HG03460 (cell line): Measurements from ENCODE around the gene DRGX.

Source experiments
- ATAC-seq: cut with Tn5 transposase; IDR thresholded peaks from one replicate; pipeline ENCODE4 v1.9.1; 2021; ENCODE audit not compliant: unreplicated experiment

Gene DRGX

DNA sequence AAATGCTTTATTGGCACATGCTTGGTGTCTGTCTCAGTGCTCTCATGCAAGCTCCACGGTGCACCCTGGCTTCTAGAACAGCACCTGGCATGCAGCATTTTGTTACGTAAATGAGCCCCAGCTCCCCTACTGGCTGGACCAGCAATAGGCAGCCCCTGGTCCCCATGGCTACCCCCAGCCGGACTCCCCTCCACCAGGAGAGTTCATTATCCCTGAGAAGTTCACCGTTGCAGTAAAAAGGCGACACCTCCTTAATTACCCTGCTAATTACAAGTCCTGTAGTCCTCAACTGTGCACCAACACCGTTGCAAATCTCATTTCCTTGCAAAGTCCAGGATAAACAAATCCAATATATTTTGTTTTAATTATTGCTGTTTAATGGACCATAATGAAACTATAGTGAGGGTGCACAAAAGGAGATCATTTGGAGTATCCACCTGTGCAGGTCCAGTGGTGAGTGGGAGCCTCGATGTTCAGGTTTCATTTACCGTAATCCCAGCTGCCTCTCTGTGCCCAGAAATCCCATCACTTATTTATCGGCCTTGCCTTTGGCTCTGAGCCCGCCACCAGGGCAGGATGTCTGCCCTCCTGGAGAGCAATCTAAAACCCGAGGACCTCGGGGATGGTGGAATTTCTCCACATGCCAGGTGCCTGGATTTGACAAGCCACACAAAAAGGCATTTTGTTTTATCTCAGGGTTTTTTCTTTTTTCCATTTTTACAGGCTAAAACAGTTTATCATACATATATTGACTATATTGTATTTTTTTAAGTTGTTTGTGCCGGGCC lies 12.8 kb upstream of the DRGX start:
- ATAC-seq: no peak

- no peak for ATAC-seq
These were observed 11.8 kb upstream of the DRGX start for GRCh38 chr10:49407552-49408137.

DNA sequence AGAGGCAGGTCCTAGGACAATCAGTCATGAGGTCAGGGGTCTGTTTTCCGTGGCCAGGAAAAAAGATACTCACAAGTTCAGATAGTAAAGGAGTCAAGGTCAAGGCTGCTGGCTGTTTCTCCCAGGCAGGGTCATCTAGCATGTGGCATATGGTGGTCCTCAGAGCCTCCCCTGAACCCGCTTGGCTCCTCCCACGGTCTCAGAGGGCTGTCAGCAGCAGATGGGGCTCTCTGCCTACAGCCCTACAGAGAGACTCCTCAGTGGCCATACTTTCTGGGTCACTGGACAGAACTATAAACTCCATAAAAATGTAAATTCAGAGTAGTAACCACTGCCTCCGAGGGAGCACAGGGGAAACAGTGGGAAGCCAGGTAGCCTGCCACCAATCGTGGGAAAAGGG lies 11.3 kb upstream of the DRGX start:
- ATAC-seq: no peak

GRCh38 chr10:49404321-49404878 lies 8.5 kb upstream of the DRGX start:
- ATAC-seq: no peak

DNA sequence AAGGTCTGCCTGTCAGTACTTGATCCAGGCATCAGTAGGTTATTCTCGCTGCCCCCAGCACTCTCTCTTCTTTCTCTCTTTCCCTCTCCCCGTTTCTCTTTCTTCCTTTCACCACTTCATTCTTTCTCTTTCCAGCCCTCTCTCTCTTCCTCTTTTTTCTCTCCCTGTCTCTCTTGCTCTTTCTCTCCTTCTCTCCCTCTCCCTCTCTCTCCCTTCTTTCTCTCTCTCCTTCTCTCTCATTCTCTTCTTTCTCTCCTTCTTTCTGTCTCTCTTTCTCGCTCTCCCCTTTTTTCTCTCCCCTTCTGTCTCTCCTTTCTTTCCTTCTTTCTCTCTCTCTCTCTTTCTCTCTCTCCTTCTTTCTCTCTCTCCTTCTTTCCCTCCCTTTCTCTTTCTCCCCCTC lies 7.5 kb upstream of the DRGX start:
- ATAC-seq: no peak

- no peak for ATAC-seq
These were observed 4.5 kb upstream of the DRGX start for GRCh38 chr10:49400365-49400764.

DNA sequence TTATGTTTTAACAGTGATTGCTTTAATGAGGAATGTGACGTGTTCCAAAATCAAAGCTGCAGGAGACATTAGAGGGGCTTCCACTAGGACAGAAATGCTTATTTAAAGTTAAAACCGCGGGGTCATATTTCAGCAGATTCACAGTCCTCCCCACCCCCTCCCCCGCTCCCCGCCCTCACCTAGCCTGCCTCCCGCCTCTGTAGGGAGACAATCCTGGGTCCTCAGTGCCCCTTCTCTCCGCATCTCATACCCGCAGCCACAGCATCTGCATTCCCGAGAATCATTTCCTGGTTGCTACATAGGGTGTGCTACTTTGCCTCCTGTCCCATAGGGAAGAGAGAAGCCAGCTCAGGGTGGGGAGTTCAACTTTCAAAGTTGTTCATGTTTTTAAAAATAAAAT lies 3.1 kb upstream of the DRGX start:
- no peak for ATAC-seq

DNA sequence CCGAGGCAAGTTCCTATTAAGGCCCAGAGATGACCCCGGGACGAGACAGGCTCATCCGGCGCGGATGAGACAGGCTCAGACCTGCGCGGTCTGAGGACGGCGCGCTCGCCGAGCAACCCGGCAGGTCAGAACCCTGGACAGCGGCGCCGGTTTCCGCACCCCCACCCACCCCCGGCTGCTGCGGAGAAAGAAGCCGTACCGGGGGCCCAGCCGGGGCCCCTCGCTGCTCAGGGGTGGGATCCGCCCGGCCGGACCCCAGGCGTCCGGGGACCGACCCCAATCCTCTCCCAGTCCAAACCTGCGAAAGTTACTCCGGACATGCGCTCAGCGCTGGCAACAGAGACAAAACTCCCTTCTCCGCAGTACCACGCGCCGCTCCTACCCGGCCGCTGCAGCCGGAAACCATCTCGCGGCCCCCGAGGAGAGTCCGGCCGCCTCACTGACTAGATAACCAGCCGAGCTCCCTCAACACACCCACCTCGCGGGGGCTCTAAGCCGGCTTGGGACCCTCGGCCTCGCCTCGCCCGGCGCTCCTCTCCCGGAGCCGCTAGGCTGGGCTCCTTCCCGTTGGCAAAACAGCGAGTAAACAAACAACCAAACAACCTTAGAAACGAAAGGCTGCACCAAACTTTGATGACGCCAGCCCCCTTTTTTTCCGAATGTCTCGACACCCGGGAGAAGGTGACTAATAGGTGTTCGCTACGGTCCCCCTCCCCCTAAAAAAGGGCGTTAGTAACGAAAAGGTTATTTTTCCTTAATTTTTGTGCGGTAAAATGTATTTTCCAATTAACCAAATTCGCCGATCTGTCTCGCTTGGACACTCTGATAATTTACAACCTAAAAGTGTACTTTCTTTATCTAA lies 2.3 kb upstream of the DRGX start:
- ATAC-seq: no peak

- no peak for ATAC-seq
These were observed 1.4 kb upstream of the DRGX start for GRCh38 chr10:49397036-49397999.

- no peak for ATAC-seq
These were observed 744 bp upstream of the DRGX start for GRCh38 chr10:49396666-49396999.

DNA sequence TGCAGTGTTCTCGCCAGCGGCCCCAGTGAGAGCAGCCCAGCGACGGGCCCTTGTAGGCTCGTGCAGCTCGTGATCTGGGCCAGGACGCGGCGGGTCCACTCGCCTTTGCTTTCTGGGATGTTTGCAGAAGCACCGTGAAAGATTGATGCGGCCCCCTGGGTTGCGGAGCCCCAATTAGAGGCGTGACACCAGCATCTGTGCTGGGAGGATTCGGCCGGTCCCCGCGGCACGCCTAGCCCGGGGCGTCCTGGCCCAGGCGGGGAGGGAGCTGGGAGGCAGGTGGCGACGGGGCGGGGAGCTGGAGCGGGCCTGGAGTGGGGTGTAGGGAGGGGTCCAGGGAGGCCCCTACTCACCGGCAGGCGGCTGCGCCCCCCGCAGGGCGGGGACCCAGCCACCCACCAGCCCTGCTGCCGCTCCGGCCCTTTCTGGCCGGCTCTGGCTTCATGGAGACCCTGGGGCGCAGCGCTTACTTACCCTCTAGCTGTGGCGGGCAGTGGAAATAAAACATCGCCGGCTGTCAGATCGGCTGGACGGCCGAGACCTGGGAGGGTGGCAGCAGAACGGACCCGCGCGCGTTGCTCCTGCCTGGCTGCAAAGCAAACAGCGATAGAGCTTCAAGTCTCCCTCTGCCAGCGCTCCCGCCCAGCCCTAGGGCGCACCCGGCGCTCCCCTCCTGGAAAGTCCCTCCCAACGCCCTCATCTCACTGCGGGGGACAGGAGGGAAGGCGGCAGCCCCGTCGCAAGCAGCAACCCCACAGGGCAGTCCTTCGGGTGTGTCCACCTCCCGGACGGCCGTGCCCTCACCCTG lies 752 bp downstream of the DRGX start:
- no peak for ATAC-seq

GRCh38 chr10:49393757-49394156 lies 2.1 kb downstream of the DRGX start:
- no peak for ATAC-seq

- ATAC-seq: no peak
These were observed 2.6 kb downstream of the DRGX start for GRCh38 chr10:49393301-49393700.

GRCh38 chr10:49389361-49389933 lies 6.4 kb downstream of the DRGX start:
- no peak for ATAC-seq

DNA sequence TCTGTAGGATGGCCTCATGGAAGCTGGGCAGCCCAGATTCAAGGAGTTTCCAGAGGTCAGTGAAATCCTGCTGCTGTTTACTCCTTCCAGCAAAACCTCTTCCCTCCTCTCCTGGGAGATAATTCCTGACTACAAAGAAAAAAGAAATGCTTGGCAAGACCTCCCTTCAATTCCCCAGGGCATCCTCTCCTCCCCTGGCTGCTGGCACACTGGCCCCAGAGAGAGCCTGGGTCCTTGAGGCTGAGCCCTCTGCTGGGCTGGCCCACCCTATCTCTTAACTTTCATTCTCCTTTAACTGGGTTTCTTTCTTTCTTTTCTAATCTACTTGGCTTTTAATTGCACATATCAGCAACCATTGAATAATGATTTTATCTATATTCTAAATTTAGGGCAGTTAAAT lies 7.7 kb downstream of the DRGX start:
- ATAC-seq: no peak

DNA sequence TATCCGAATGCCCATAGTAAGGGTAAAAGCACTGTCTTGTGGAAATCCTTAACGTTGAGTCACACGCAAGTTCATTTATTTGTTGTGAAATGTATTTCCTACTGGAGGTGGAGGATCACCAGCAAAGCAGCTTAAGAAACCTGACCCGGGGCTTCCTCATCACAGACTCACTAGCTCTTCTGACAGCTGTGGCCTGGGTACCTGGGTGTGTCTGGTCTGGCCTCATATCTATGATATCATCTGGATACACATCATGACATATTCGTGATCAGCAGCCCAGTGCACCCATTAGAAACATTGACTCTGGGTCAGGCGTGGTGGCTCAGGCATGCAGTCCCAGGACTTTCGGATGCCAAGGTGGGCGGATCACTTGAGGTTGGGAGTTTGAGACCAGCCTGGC lies 8.8 kb downstream of the DRGX start:
- no peak for ATAC-seq

- no peak for ATAC-seq
These were observed 9.7 kb downstream of the DRGX start for GRCh38 chr10:49385939-49386922.

DNA sequence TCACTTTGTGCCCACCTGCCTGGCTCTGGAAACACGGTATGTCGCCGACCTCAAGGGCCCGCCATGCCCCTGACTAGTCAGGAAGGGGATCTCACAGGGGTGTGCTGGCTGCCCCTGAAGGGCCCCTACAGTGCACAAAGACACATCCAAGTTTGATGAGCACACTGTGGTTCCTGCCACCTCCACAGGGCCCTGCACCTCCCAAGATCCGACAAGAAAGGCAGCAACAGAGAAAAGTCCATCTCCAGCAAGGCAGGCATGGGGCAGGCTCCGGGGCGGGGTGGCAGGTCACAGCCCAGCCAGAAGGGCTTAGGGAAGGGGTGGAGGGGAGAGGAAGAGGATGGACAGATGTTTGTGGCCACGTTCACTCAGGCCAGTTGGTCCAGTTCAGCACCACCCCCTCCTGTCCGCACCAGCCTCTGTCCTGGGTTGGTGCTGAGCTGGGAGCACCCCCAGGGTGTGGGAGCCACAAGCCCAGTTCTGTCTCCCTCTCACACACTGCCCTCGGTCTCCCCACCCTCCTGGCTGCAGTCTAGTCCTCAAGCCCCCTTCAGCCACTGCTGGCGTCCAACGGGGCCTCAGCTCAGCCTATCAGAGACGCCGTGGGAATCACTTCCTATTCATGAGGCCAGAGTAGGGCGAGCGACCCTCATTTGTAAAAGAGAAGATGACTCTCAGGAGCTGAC lies 11.5 kb downstream of the DRGX start:
- no peak for ATAC-seq
